Measurements from ENCODE around the gene SEPTIN8. TPM values are rescaled to one million over a fixed set of nuclear protein-coding genes. Genes with fewer than 3 reads are reported as not detected.

SEPTIN8 gene
- polyA plus RNA-seq, 1 donor, result 84.6 TPM

GRCh38 chr5:132708645-132709044 lies 68.4 kb downstream of the SEPTIN8 start:
- DNase-seq, result no peak

- no peak for DNase-seq
Measured at GRCh38 chr5:132704875-132705274, 72.2 kb downstream of the SEPTIN8 start.

Other genes starting within 250 kb of the SEPTIN8 start
- gene IL5, start 233.7 kb downstream of the SEPTIN8 start, polyA plus RNA-seq (ENCODE audit: insufficient read length), result 0.53 TPM
- 57.1 TPM for gene RAD50, start 220.3 kb downstream of the SEPTIN8 start, polyA plus RNA-seq (ENCODE audit: insufficient read length)
- gene IL13, start 119.1 kb downstream of the SEPTIN8 start, polyA plus RNA-seq (ENCODE audit: insufficient read length), result 0.08 TPM
- gene IL4, start 103.2 kb downstream of the SEPTIN8 start, polyA plus RNA-seq (ENCODE audit: insufficient read length), result 0.57 TPM
- gene KIF3A, start 39.7 kb downstream of the SEPTIN8 start, polyA plus RNA-seq (ENCODE audit: insufficient read length), result 40.0 TPM
- 4.2 TPM for gene CCNI2, start 29.8 kb downstream of the SEPTIN8 start, polyA plus RNA-seq (ENCODE audit: insufficient read length)
- gene SOWAHA, start 36.1 kb upstream of the SEPTIN8 start, polyA plus RNA-seq (ENCODE audit: insufficient read length), result 4.0 TPM
- 19.4 TPM for gene SHROOM1, start 53.4 kb upstream of the SEPTIN8 start, polyA plus RNA-seq (ENCODE audit: insufficient read length)
- 2.1 TPM for gene GDF9, start 89.2 kb upstream of the SEPTIN8 start, polyA plus RNA-seq (ENCODE audit: insufficient read length)
- gene UQCRQ, start 89.4 kb upstream of the SEPTIN8 start, polyA plus RNA-seq (ENCODE audit: insufficient read length), result 173 TPM
- gene LEAP2, start 96.4 kb upstream of the SEPTIN8 start, polyA plus RNA-seq (ENCODE audit: insufficient read length), result 8.7 TPM
- 74.1 TPM for gene AFF4, start 186.4 kb upstream of the SEPTIN8 start, polyA plus RNA-seq (ENCODE audit: insufficient read length)
- 33.7 TPM for gene ZCCHC10, start 249.3 kb upstream of the SEPTIN8 start, polyA plus RNA-seq (ENCODE audit: insufficient read length)